Right lobe of liver (tissue), 4 donors: ENCODE data around the gene PRR7.

Experiments
- CTCF ChIP-seq, 4 donors: fragments of 200-600 bp in 3 of 4; fragments of 450-650 bp in 1 of 4; IDR thresholded peaks; one replicate each; pipeline versions ENCODE4 v1.5.1 to v1.8.0; 2016 to 2022; ENCODE audit warnings: antibody characterized with exemption in 4 of 4, mild to moderate bottlenecking in 2 of 4
- POLR2A ChIP-seq: fragments of 450-650 bp; IDR thresholded peaks from one replicate; pipeline ENCODE4 v1.6.1; 2017; ENCODE audit warnings: antibody characterized with exemption, mild to moderate bottlenecking
- donor health status: DM: no; HTN: no; CAD: no.
- donor health status: DM: no; HTN: no; CAD: no.
- donor health status: DM: no; HTN: yes; CAD: no.

GRCh38 chr5:177447066-177447610, 524 bp downstream of the PRR7 start:
- TF ChIP-seq CTCF (IDR thresholded peaks at IDR 0.05): no peak
- TF ChIP-seq POLR2A: no peak
